SK-N-SH (cell line): Measurements from ENCODE around the gene FAM222A.

Experiments
- CTCF ChIP-seq: fragments of 200-600 bp; sonication (generic); IDR thresholded peaks from 2 replicates; pipeline ENCODE4 v1.6.1; 2017; ENCODE audit warnings: antibody characterized with exemption, mild to moderate bottlenecking, moderate library complexity
- GATA2 ChIP-seq: sonication (generic); formaldehyde crosslinking; IDR thresholded peaks from 2 replicates; pipeline ENCODE4 v1.5.0; 2020; ENCODE audit warnings: mild to moderate bottlenecking, missing genetic modification reagents
- MAX ChIP-seq: IDR thresholded peaks from 2 replicates; pipeline ENCODE4 v1.4.0; 2012; ENCODE audit warnings: low read depth
- MXI1 ChIP-seq: IDR thresholded peaks from 2 replicates; pipeline ENCODE4 v1.6.1; 2012; ENCODE audit warnings: mild to moderate bottlenecking, low read depth, low read length, improper control_type of control experiment
- PBX3 ChIP-seq: IDR thresholded peaks from 2 replicates; pipeline ENCODE4; 2012
- POLR2AphosphoS5 ChIP-seq: IDR thresholded peaks from 2 replicates; pipeline ENCODE4 v1.6.1; 2012; ENCODE audit warnings: low read depth, low read length
- RCOR1 ChIP-seq: fragments of 150-350 bp; IDR thresholded peaks from 2 replicates; pipeline ENCODE4 v1.6.1; 2017; ENCODE audit warnings: antibody characterized with exemption, low read length
- SMC3 ChIP-seq: IDR thresholded peaks from 2 replicates; pipeline ENCODE4 v1.6.1; 2012; ENCODE audit warnings: low read depth, low read length, improper control_type of control experiment
- TCF12 ChIP-seq: IDR thresholded peaks from 2 replicates; pipeline ENCODE4 v1.4.0; 2012

- TF ChIP-seq MXI1 (no peak), POLR2AphosphoS5 (no peak), PBX3 (no peak), MAX (no peak), CTCF (no peak), GATA2 (CRISPR knock-in tag) (no peak), TCF12 (no peak), RCOR1 (no peak), SMC3 (no peak)
Observed at GRCh38 chr12:109816870-109817269, 103.2 kb downstream of the FAM222A start.
